Smooth muscle cell (in vitro differentiated cells): ENCODE data around the gene FAM184B. TPM values are rescaled to one million over a fixed set of nuclear protein-coding genes. Genes with fewer than 3 reads are reported as not detected.

ENCODE experiments used
- DNase-seq: peaks from one replicate; lab custom pipeline; 2025; ENCODE audit not compliant: unreplicated experiment; lab: John Stamatoyannopoulos, UW
- H2AFZ ChIP-seq: fragments of 200-600 bp; sonication (generic); 2 replicates; pipeline ENCODE4 v1.6.0; 2016; ENCODE audit warnings: antibody characterized with exemption, low read depth, mild to moderate bottlenecking
- H3F3A ChIP-seq: fragments of 200-600 bp; sonication (generic); 2 replicates; pipeline ENCODE4 v1.6.0; 2017; ENCODE audit warnings: antibody characterized with exemption, low read depth
- H3K27ac ChIP-seq: fragments of 200-600 bp; sonication (generic); 2 replicates; pipeline ENCODE4 v1.5.1; 2016; ENCODE audit warnings: low read depth, mild to moderate bottlenecking
- H3K27me3 ChIP-seq: fragments of 200-600 bp; sonication (generic); 2 replicates; pipeline ENCODE4 v1.6.1; 2016; ENCODE audit warnings: low read depth, mild to moderate bottlenecking
- H3K36me3 ChIP-seq: fragments of 200-600 bp; sonication (generic); 2 replicates; pipeline ENCODE4 v1.5.1; 2016; ENCODE audit warnings: low read depth
- H3K4me1 ChIP-seq: fragments of 200-600 bp; sonication (generic); 2 replicates; pipeline ENCODE4 v1.5.1; 2016; ENCODE audit warnings: low read depth
- H3K4me2 ChIP-seq: fragments of 200-600 bp; sonication (generic); 2 replicates; pipeline ENCODE4 v1.6.0; 2016; ENCODE audit warnings: mild to moderate bottlenecking
- H3K4me3 ChIP-seq: fragments of 200-600 bp; sonication (generic); 2 replicates; pipeline ENCODE4 v1.5.1; 2016; ENCODE audit warnings: mild to moderate bottlenecking
- H3K79me2 ChIP-seq: fragments of 200-600 bp; sonication (generic); 2 replicates; pipeline ENCODE4 v1.6.0; 2016; ENCODE audit warnings: low read depth, mild to moderate bottlenecking
- H3K9ac ChIP-seq: fragments of 200-600 bp; sonication (generic); 2 replicates; pipeline ENCODE4 v1.6.0; 2016; ENCODE audit warnings: low read depth
- H3K9me3 ChIP-seq: fragments of 200-600 bp; sonication (generic); replicated peaks from 2 replicates; pipeline ENCODE4 v1.5.1; 2016; ENCODE audit warnings: low read depth
- H4K20me1 ChIP-seq: fragments of 200-600 bp; sonication (generic); 2 replicates; pipeline ENCODE4 v1.6.0; 2016; ENCODE audit warnings: low read depth
- WGBS: methylation state at CpG from one replicate; pipeline ENCODE4 v1.1.7; 2016; ENCODE audit warnings: low lambda C conversion rate; 5-methylcytosine and 5-hydroxymethylcytosine counted together
- polyA plus RNA-seq: library from polyadenylated mRNA; unstranded; fragments of >200 nt; fragmentation: Nextera tagmentation; extraction: Ambion mirVana; gene quantifications from 2 replicates; pipeline ENCODE4 v1.2.1, GENCODE V29; 2016
- total RNA-seq: library from RNA; depleted of rRNA; stranded (reverse); fragments of >200 nt; gene quantifications from 2 replicates; pipeline ENCODE4 v1.2.3, GENCODE V29; 2014
- TF ChIP-seq, protein P1 (sequence below): fragments of 200-600 bp; sonication (generic); IDR thresholded peaks from 2 replicates; pipeline ENCODE4 v1.5.1; 2017; ENCODE audit warnings: borderline replicate concordance, mild to moderate bottlenecking, antibody characterized with exemption; ENCODE audit not compliant: insufficient read depth, poor library complexity, severe bottlenecking

The FAM184B gene
- total and polyA plus RNA-seq, 2 experiments from 2014 or later, result not detected

DNA sequence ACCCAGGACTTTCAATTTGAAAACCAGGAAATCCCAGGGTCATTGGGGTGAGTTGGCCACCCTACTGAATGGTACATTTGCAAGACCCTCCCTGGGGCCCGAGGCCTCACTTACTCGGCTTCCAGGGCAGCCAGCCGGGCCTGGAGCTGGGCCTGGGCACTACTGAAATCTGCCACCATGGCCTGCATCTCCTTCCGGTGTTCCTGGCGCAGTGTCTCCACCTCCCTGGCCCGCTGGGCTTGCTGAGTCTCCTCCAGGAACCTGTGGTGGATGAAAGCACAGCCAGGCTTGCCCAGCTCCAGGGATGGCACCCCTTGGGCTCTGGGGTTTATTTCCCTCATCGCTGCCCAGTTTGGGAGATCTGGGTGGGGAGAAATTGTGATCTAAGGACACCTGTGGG, 142.3 kb downstream of the FAM184B start:
- Histone ChIP-seq H3K9ac (no peak overlapping the region), H3K36me3 (no peaks in the 10 kb centered on the region), H3K4me1 (no peaks in the 10 kb centered on the region), H3K27ac (no peak overlapping the region), H3K4me3 (no peak overlapping the region), H3F3A (no peaks in the 10 kb centered on the region), H2AFZ (no peak overlapping the region), H4K20me1 (peaks cover 7% of the 10 kb centered on the region), H3K79me2 (no peaks in the 10 kb centered on the region), H3K27me3 (no peaks in the 10 kb centered on the region), H3K4me2 (no peak overlapping the region), H3K9me3 (no peaks in the 10 kb centered on the region)
- TF ChIP-seq, protein P1, sequence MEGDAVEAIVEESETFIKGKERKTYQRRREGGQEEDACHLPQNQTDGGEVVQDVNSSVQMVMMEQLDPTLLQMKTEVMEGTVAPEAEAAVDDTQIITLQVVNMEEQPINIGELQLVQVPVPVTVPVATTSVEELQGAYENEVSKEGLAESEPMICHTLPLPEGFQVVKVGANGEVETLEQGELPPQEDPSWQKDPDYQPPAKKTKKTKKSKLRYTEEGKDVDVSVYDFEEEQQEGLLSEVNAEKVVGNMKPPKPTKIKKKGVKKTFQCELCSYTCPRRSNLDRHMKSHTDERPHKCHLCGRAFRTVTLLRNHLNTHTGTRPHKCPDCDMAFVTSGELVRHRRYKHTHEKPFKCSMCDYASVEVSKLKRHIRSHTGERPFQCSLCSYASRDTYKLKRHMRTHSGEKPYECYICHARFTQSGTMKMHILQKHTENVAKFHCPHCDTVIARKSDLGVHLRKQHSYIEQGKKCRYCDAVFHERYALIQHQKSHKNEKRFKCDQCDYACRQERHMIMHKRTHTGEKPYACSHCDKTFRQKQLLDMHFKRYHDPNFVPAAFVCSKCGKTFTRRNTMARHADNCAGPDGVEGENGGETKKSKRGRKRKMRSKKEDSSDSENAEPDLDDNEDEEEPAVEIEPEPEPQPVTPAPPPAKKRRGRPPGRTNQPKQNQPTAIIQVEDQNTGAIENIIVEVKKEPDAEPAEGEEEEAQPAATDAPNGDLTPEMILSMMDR, result no peak
- 81% methylated on average over 7 of the region's 7 CpGs for WGBS
- no peak for DNase-seq

- peak; percentile 18 for DNase-seq
- H2AFZ ChIP-seq, result no peak overlapping the region
- peaks cover 7% of the 10 kb centered on the region for H4K20me1 ChIP-seq
- no peaks in the 10 kb centered on the region for H3K4me1 ChIP-seq
- WGBS, result 59% methylated on average over 32 of the region's 32 CpGs
- H3K79me2 ChIP-seq, result no peaks in the 10 kb centered on the region
- TF ChIP-seq, protein P1, result peak; percentile 89
- H3K4me3 ChIP-seq, result no peak overlapping the region
- no peaks in the 10 kb centered on the region for H3K27me3 ChIP-seq
- peaks cover 6% of the 10 kb centered on the region for H3K36me3 ChIP-seq
- H3F3A ChIP-seq, result no peaks in the 10 kb centered on the region
- H3K27ac ChIP-seq, result no peak overlapping the region
- H3K4me2 ChIP-seq, result no peak overlapping the region
- no peak overlapping the region for H3K9ac ChIP-seq
- H3K9me3 ChIP-seq, result no peaks in the 10 kb centered on the region
Measured at GRCh38 chr4:17636696-17637622, 144.5 kb downstream of the FAM184B start.

DNA sequence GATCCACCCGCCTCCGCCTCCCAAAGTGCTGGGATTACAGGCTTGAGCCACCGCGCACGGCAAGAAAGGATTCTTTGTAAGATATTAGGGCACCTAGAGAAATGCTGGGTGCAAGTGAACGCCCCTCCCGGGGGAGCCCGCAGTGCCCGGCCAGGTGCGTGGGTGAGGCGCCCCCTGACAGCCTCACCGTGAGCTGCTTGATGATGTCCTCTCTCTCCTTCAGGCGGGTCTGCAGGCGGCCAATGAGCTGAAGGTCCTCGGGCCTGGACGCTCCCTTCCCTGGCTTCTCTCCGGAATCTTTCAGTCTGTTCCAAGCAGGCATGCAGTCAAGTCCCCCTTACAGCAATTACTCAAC, 145.1 kb downstream of the FAM184B start:
- no peak overlapping the region for H2AFZ ChIP-seq
- 94% methylated on average over 17 of the region's 17 CpGs for WGBS
- H3K4me3 ChIP-seq, result no peak overlapping the region

More for the DNA sequence above, 145.1 kb downstream of the FAM184B start:
- peaks cover 6% of the 10 kb centered on the region for H3K36me3 ChIP-seq
- H4K20me1 ChIP-seq, result peaks cover 11% of the 10 kb centered on the region
- DNase-seq, result no peak
- H3K79me2 ChIP-seq, result no peaks in the 10 kb centered on the region
- no peak overlapping the region for H3K9ac ChIP-seq
- no peaks in the 10 kb centered on the region for H3K27me3 ChIP-seq
- H3K4me2 ChIP-seq, result no peak overlapping the region
- H3K27ac ChIP-seq, result no peak overlapping the region
- H3F3A ChIP-seq, result no peaks in the 10 kb centered on the region
- no peaks in the 10 kb centered on the region for H3K4me1 ChIP-seq
- H3K9me3 ChIP-seq, result no peaks in the 10 kb centered on the region
- TF ChIP-seq, protein P1, result no peak
